Osteoblast (primary cell): ENCODE data around the gene GIPC1. TPM values are rescaled to one million over a fixed set of nuclear protein-coding genes. Genes with fewer than 3 reads are reported as not detected.

Source experiments
- DNase-seq: peaks from one replicate; pipeline ENCODE4 v3.0.0; 2011; ENCODE audit warnings: low spot score, mixed read lengths; ENCODE audit not compliant: insufficient read length; ENCODE audit errors: missing footprints
- H2AFZ ChIP-seq: 2 replicates; pipeline ENCODE4 v1.6.0; 2011; ENCODE audit warnings: mild to moderate bottlenecking, low read length
- H3K27ac ChIP-seq: 2 replicates; pipeline ENCODE4 v1.5.1; 2011; ENCODE audit warnings: mild to moderate bottlenecking, low read depth, low read length, moderate library complexity
- H3K27me3 ChIP-seq: 2 replicates; pipeline ENCODE4 v1.6.0; 2012; ENCODE audit warnings: mild to moderate bottlenecking, control low read depth, inconsistent platforms, low read length, moderate library complexity; ENCODE audit not compliant: insufficient read depth
- H3K36me3 ChIP-seq: 2 replicates; pipeline ENCODE4 v1.5.1; 2011; ENCODE audit warnings: mild to moderate bottlenecking, low read length, control low read depth, moderate library complexity; ENCODE audit not compliant: insufficient read depth
- H3K4me1 ChIP-seq: 2 replicates; pipeline ENCODE4 v1.5.1; 2011; ENCODE audit warnings: mild to moderate bottlenecking, low read length, control low read depth, moderate library complexity; ENCODE audit not compliant: insufficient read depth
- H3K4me2 ChIP-seq: 2 replicates; pipeline ENCODE4 v1.6.0; 2011; ENCODE audit warnings: mild to moderate bottlenecking, low read length; ENCODE audit not compliant: insufficient read depth
- H3K4me3 ChIP-seq: fragments of 200-600 bp; sonication (generic); 3 replicates; pipeline ENCODE4 v1.5.1; 2012; ENCODE audit warnings: mild to moderate bottlenecking, low read length, inconsistent platforms; ENCODE audit not compliant: insufficient read depth
- H3K79me2 ChIP-seq: 2 replicates; pipeline ENCODE4 v1.6.0; 2012; ENCODE audit warnings: mild to moderate bottlenecking, low read length, control low read depth, inconsistent platforms; ENCODE audit not compliant: insufficient read depth
- H3K9me3 ChIP-seq: 2 replicates; pipeline ENCODE4 v1.5.1; 2011; ENCODE audit warnings: low read depth, low read length, control low read depth
- H4K20me1 ChIP-seq: 2 replicates; pipeline ENCODE4 v1.6.0; 2012; ENCODE audit warnings: mild to moderate bottlenecking, low read length, control low read depth; ENCODE audit not compliant: insufficient read depth
- CTCF ChIP-seq: IDR thresholded peaks from 2 replicates; pipeline ENCODE4 v1.5.1; 2011; ENCODE audit warnings: mild to moderate bottlenecking, low read depth, low read length, moderate library complexity; ENCODE audit errors: extremely low read depth
- total RNA-seq: library from RNA; depleted of rRNA; stranded (reverse); fragments of >200 nt; gene quantifications from 2 replicates; pipeline ENCODE4 v1.2.3, GENCODE V29; 2012

The GIPC1 gene
- total RNA-seq, 1 donor: 115 TPM

GRCh38 chr19:14450876-14451275 is 45.1 kb downstream of the GIPC1 start:
- Histone ChIP-seq H3K4me3 (no peak overlapping the region), H3K4me1 (no peaks in the 10 kb centered on the region), H2AFZ (no peak overlapping the region), H3K4me2 (no peak overlapping the region), H3K79me2 (no peaks in the 10 kb centered on the region), H3K27ac (no peak overlapping the region), H3K27me3 (no peaks in the 10 kb centered on the region), H3K9me3 (no peaks in the 10 kb centered on the region), H3K36me3 (peaks cover 27% of the 10 kb centered on the region), H4K20me1 (peaks cover 4% of the 10 kb centered on the region)
- no peak for DNase-seq
- no peak for TF ChIP-seq CTCF

- peaks cover 4% of the 10 kb centered on the region for H4K20me1 ChIP-seq
- no peaks in the 10 kb centered on the region for H3K9me3 ChIP-seq
- DNase-seq: peak; percentile 77
- H3K4me2 ChIP-seq: no peak overlapping the region
- H2AFZ ChIP-seq: no peak overlapping the region
- no peak overlapping the region for H3K27ac ChIP-seq
- no peaks in the 10 kb centered on the region for H3K27me3 ChIP-seq
- H3K4me3 ChIP-seq: no peak overlapping the region
- H3K79me2 ChIP-seq: no peaks in the 10 kb centered on the region
- no peak for TF ChIP-seq CTCF
- no peaks in the 10 kb centered on the region for H3K4me1 ChIP-seq
- peaks cover 27% of the 10 kb centered on the region for H3K36me3 ChIP-seq
Measured at GRCh38 chr19:14450168-14450874, 45.6 kb downstream of the GIPC1 start.

GRCh38 chr19:14449321-14449720 is 46.6 kb downstream of the GIPC1 start:
- no peak overlapping the region for H2AFZ ChIP-seq
- no peak for TF ChIP-seq CTCF
- no peak for DNase-seq
- no peaks in the 10 kb centered on the region for H3K4me1 ChIP-seq
- H3K4me2 ChIP-seq: no peak overlapping the region
- no peak overlapping the region for H3K4me3 ChIP-seq
- no peaks in the 10 kb centered on the region for H3K9me3 ChIP-seq
- no peaks in the 10 kb centered on the region for H3K79me2 ChIP-seq
- H3K27ac ChIP-seq: no peak overlapping the region
- peaks cover 4% of the 10 kb centered on the region for H4K20me1 ChIP-seq
- H3K27me3 ChIP-seq: no peaks in the 10 kb centered on the region
- peaks cover 29% of the 10 kb centered on the region for H3K36me3 ChIP-seq

GRCh38 chr19:14446336-14447036 is 49.4 kb downstream of the GIPC1 start:
- peaks cover 49% of the 10 kb centered on the region for H3K36me3 ChIP-seq
- peaks cover 11% of the 10 kb centered on the region for H4K20me1 ChIP-seq
- no peaks in the 10 kb centered on the region for H3K4me1 ChIP-seq
- no peaks in the 10 kb centered on the region for H3K27me3 ChIP-seq
- H3K9me3 ChIP-seq: no peaks in the 10 kb centered on the region
- no peak for TF ChIP-seq CTCF
- no peak for DNase-seq
- H3K4me2 ChIP-seq: no peak overlapping the region
- no peak overlapping the region for H3K27ac ChIP-seq
- H2AFZ ChIP-seq: no peak overlapping the region
- no peak overlapping the region for H3K4me3 ChIP-seq
- H3K79me2 ChIP-seq: peaks cover 2% of the 10 kb centered on the region
